GM18502 (cell line): ENCODE measurements around the gene COPS7A.

Experiments used
- ATAC-seq: cut with Tn5 transposase; IDR thresholded peaks from one replicate; pipeline ENCODE4 v1.9.1; 2021; ENCODE audit warnings: mild to moderate bottlenecking; ENCODE audit not compliant: unreplicated experiment, poor library complexity

COPS7A gene

DNA sequence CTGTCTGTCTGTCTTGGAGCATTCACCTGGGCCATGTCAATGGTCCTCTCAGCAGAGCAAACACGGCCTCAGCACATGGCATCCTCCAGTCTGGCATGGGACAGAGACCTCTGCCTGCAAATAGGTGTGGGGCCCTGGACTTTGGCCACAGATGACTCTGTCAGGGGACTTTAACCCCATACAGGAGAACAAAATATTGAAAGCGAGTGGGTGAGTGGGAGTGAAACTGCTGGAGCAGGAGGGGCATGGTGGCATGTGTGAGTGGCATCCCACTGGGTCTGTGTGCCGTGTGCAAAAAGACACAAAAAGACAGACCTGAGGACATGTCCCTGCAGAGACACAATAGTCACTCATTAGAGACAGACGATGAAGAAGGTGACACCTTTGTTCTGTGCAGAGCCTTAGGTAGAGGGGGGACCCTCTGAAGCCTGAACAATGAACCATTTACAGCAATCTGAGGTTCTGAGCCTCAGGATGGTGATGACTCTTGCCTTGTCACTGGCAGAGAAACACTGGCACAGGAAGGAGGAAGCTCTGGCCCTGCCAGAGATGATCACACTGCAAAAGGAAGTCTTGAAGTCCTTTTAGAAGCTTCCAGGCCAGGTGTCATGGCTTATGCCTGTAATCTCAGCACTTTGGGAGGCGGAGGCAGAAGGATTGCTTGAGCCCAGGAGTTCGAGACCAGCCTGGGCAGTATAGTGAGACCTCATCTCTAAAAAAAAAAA is 56.0 kb downstream of the COPS7A start:
- ATAC-seq: no peak

DNA sequence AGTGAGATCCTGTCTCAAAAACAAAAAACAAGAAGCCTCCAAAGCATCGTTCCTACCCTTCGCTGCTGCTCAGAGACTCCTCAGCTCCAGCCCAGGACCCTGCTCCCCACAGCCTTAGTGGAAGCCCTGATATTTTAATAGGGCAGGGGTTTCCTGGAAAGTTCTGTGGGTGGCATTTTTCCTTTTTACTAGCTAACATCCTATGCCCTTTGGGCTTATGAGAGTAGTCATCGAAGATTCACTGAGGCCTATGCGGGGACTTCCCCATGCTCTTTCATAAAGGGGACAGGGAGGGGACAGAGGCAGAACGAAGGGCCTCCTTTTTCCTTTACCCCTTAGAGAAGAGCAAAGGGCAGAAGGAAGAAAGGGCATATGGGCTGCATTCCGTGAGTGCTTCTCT is 56.7 kb downstream of the COPS7A start:
- ATAC-seq: no peak
